BLaER1 (cell line): ENCODE data around the gene ERGIC2.

ENCODE experiments used
- H3K27ac ChIP-seq: shearing (Covaris generic); formaldehyde crosslinking; 2 replicates; pipeline ENCODE4 v1.8.1; 2022
- H3K27me3 ChIP-seq: shearing (Covaris generic); formaldehyde crosslinking; 2 replicates; pipeline ENCODE4 v1.8.1; 2022
- H3K36me3 ChIP-seq: shearing (Covaris generic); formaldehyde crosslinking; 2 replicates; pipeline ENCODE4 v1.8.1; 2022
- H3K4me1 ChIP-seq: shearing (Covaris generic); formaldehyde crosslinking; 2 replicates; pipeline ENCODE4 v1.8.1; 2022
- H3K4me2 ChIP-seq: shearing (Covaris generic); formaldehyde crosslinking; 2 replicates; pipeline ENCODE4 v1.8.1; 2022
- H3K4me3 ChIP-seq: shearing (Covaris generic); formaldehyde crosslinking; 2 replicates; pipeline ENCODE4 v1.8.1; 2022
- H3K9ac ChIP-seq: shearing (Covaris generic); formaldehyde crosslinking; 2 replicates; pipeline ENCODE4 v1.8.1; 2022
- H3K9me3 ChIP-seq: shearing (Covaris generic); formaldehyde crosslinking; 2 replicates; pipeline ENCODE4 v1.8.1; 2022
- H4K20me1 ChIP-seq: shearing (Covaris generic); formaldehyde crosslinking; 2 replicates; pipeline ENCODE4 v1.8.1; 2022
- Cebpa-rat ChIP-seq: shearing (Covaris generic); IDR thresholded peaks from 2 replicates; pipeline ENCODE4 v1.8.1; 2022

The ERGIC2 gene

GRCh38 chr12:29380536-29381523, at the start of gene ERGIC2:
Gene ERGIC2 (minus strand): TSS chr12:29381172. CDS start chr12:29371633, 9,539 bp downstream.
- peak within 1 kb of the TSS; percentile 84 for H3K4me2 ChIP-seq
- H3K36me3 ChIP-seq: peaks cover 27% of the 10 kb centered on the region
- H3K9me3 ChIP-seq: peaks cover 7% of the 10 kb centered on the region; the same call in 1 of the 2 replicates
- peaks cover 30% of the 10 kb centered on the region for H4K20me1 ChIP-seq
- peak within 1 kb of the TSS; percentile 97 for H3K9ac ChIP-seq
- no peaks in the 10 kb centered on the region for H3K27me3 ChIP-seq
- H3K27ac ChIP-seq: peak within 1 kb of the TSS; percentile 96
- TF ChIP-seq Cebpa-rat: no peak
- peak within 1 kb of the TSS; percentile 96 for H3K4me3 ChIP-seq
- H3K4me1 ChIP-seq: peaks cover 22% of the 10 kb centered on the region

- Histone ChIP-seq H3K4me2 (no peak overlapping the region), H3K4me3 (no peak overlapping the region), H3K4me1 (no peaks in the 10 kb centered on the region), H3K27ac (no peak overlapping the region), H3K36me3 (no peaks in the 10 kb centered on the region), H3K9me3 (no peaks in the 10 kb centered on the region), H4K20me1 (no peaks in the 10 kb centered on the region), H3K9ac (no peak overlapping the region), H3K27me3 (no peaks in the 10 kb centered on the region)
- TF ChIP-seq Cebpa-rat: no peak
Measured at GRCh38 chr12:29430716-29431044, 49.7 kb upstream of the ERGIC2 start.

- no peaks in the 10 kb centered on the region for H3K9me3 ChIP-seq
- H3K4me1 ChIP-seq: no peaks in the 10 kb centered on the region
- H3K9ac ChIP-seq: no peak overlapping the region
- no peak for TF ChIP-seq Cebpa-rat
- H3K4me2 ChIP-seq: no peak overlapping the region
- H3K27me3 ChIP-seq: no peaks in the 10 kb centered on the region
- no peak overlapping the region for H3K4me3 ChIP-seq
- no peak overlapping the region for H3K27ac ChIP-seq
- H3K36me3 ChIP-seq: no peaks in the 10 kb centered on the region
- no peaks in the 10 kb centered on the region for H4K20me1 ChIP-seq
Measured at GRCh38 chr12:29429999-29430715, 49.2 kb upstream of the ERGIC2 start.

GRCh38 chr12:29428633-29429032, 47.7 kb upstream of the ERGIC2 start:
- Histone ChIP-seq H4K20me1 (no peaks in the 10 kb centered on the region), H3K4me1 (no peaks in the 10 kb centered on the region), H3K4me3 (no peak overlapping the region), H3K9ac (no peak overlapping the region), H3K36me3 (no peaks in the 10 kb centered on the region), H3K27ac (no peak overlapping the region), H3K27me3 (no peaks in the 10 kb centered on the region), H3K4me2 (no peak overlapping the region), H3K9me3 (no peaks in the 10 kb centered on the region)
- no peak for TF ChIP-seq Cebpa-rat

GRCh38 chr12:29427964-29428363, 47.0 kb upstream of the ERGIC2 start:
- H3K9me3 ChIP-seq: no peaks in the 10 kb centered on the region
- H4K20me1 ChIP-seq: no peaks in the 10 kb centered on the region
- TF ChIP-seq Cebpa-rat: no peak
- no peaks in the 10 kb centered on the region for H3K36me3 ChIP-seq
- H3K9ac ChIP-seq: no peak overlapping the region
- H3K4me1 ChIP-seq: no peaks in the 10 kb centered on the region
- no peak overlapping the region for H3K27ac ChIP-seq
- H3K4me2 ChIP-seq: no peak overlapping the region
- no peak overlapping the region for H3K4me3 ChIP-seq
- H3K27me3 ChIP-seq: no peaks in the 10 kb centered on the region

GRCh38 chr12:29426498-29426897, 45.5 kb upstream of the ERGIC2 start:
- Histone ChIP-seq H3K4me3 (no peak overlapping the region), H3K27me3 (no peaks in the 10 kb centered on the region), H3K9me3 (no peaks in the 10 kb centered on the region), H3K4me1 (no peaks in the 10 kb centered on the region), H4K20me1 (no peaks in the 10 kb centered on the region), H3K27ac (no peak overlapping the region), H3K4me2 (no peak overlapping the region), H3K9ac (no peak overlapping the region), H3K36me3 (no peaks in the 10 kb centered on the region)
- no peak for TF ChIP-seq Cebpa-rat

- no peaks in the 10 kb centered on the region for H3K9me3 ChIP-seq
- no peak overlapping the region for H3K4me2 ChIP-seq
- no peaks in the 10 kb centered on the region for H3K4me1 ChIP-seq
- no peak for TF ChIP-seq Cebpa-rat
- H3K4me3 ChIP-seq: no peak overlapping the region
- H4K20me1 ChIP-seq: no peaks in the 10 kb centered on the region
- no peaks in the 10 kb centered on the region for H3K36me3 ChIP-seq
- H3K27me3 ChIP-seq: no peaks in the 10 kb centered on the region
- H3K9ac ChIP-seq: no peak overlapping the region
- H3K27ac ChIP-seq: no peak overlapping the region
Measured at GRCh38 chr12:29425722-29426121, 44.8 kb upstream of the ERGIC2 start.

- TF ChIP-seq Cebpa-rat: no peak
- Histone ChIP-seq H3K9me3 (no peaks in the 10 kb centered on the region), H3K4me3 (no peak overlapping the region), H3K36me3 (no peaks in the 10 kb centered on the region), H3K4me2 (no peak overlapping the region), H3K27me3 (no peaks in the 10 kb centered on the region), H4K20me1 (no peaks in the 10 kb centered on the region), H3K4me1 (no peaks in the 10 kb centered on the region), H3K27ac (no peak overlapping the region), H3K9ac (no peak overlapping the region)
Measured at GRCh38 chr12:29416748-29417147, 35.8 kb upstream of the ERGIC2 start.

- H3K9ac ChIP-seq: no peak overlapping the region
- no peaks in the 10 kb centered on the region for H3K4me1 ChIP-seq
- TF ChIP-seq Cebpa-rat: no peak
- H3K36me3 ChIP-seq: no peaks in the 10 kb centered on the region
- no peak overlapping the region for H3K4me3 ChIP-seq
- H3K9me3 ChIP-seq: no peaks in the 10 kb centered on the region
- H4K20me1 ChIP-seq: no peaks in the 10 kb centered on the region
- H3K4me2 ChIP-seq: no peak overlapping the region
- H3K27ac ChIP-seq: no peak overlapping the region
- H3K27me3 ChIP-seq: no peaks in the 10 kb centered on the region
Measured at GRCh38 chr12:29415111-29415510, 34.1 kb upstream of the ERGIC2 start.

- H3K36me3 ChIP-seq: no peaks in the 10 kb centered on the region
- no peaks in the 10 kb centered on the region for H3K27me3 ChIP-seq
- no peak overlapping the region for H3K27ac ChIP-seq
- H3K9ac ChIP-seq: no peak overlapping the region
- H3K4me3 ChIP-seq: no peak overlapping the region
- no peaks in the 10 kb centered on the region for H3K9me3 ChIP-seq
- no peak overlapping the region for H3K4me2 ChIP-seq
- H4K20me1 ChIP-seq: no peaks in the 10 kb centered on the region
- no peaks in the 10 kb centered on the region for H3K4me1 ChIP-seq
- TF ChIP-seq Cebpa-rat: no peak
Measured at GRCh38 chr12:29414368-29414767, 33.4 kb upstream of the ERGIC2 start.
